Pancreas (tissue), 10 donors: ENCODE data around the gene CHEK1. TPM values are rescaled to one million over a fixed set of nuclear protein-coding genes. Genes with fewer than 3 reads are reported as not detected.

ENCODE experiments used
- ATAC-seq, 4 donors: fragments of 200-7000 bp; cut with Tn5 transposase; one replicate each; pipeline versions ENCODE4 v1.8.0 to v1.9.1; 2020; ENCODE audit warnings: mild to moderate bottlenecking in 4 of 4, moderate library complexity in 4 of 4
- DNase-seq, 6 donors: peaks; one replicate each; pipeline ENCODE4 v3.0.0-alpha.2; 2020
- FAIRE-seq: peaks from 2 replicates; lab custom pipeline; 2012; peaks lifted over from hg19 to GRCh38; lab: Jason Lieb, UNC
- H3K27ac ChIP-seq, 4 donors: fragments of 200-600 bp; sonication (generic); 1 replicate in 3 of 4; 2 replicates in 1 of 4; pipeline versions ENCODE4 v1.5.0 to v1.8.0; 2020
- H3K27me3 ChIP-seq, 4 donors: fragments of 200-600 bp; one replicate each; pipeline ENCODE4 v1.8.0; 2021
- H3K36me3 ChIP-seq, 3 donors: fragments of 200-600 bp; sonication (generic) in 1 of 3; one replicate each; pipeline versions ENCODE4 v1.5.0 to v1.8.0; 2020 to 2021
- H3K4me1 ChIP-seq, 3 donors: fragments of 200-600 bp; one replicate each; pipeline ENCODE4 v1.8.0; 2021
- H3K4me3 ChIP-seq, 4 donors: fragments of 200-600 bp; sonication (generic) in 2 of 4; one replicate each; pipeline versions ENCODE4 v1.5.0 to v1.8.0; 2020 to 2021
- H3K9me3 ChIP-seq, 4 donors: fragments of 200-600 bp; one replicate each; pipeline ENCODE4 v1.8.0; 2021
- WGBS, 2 donors: extraction: QIAGEN DNeasy Blood & Tissue Kit; methylation state at CpG; one replicate each; pipeline ENCODE4 v1.1.7; 2013; 5-methylcytosine and 5-hydroxymethylcytosine counted together
- intact Hi-C, 3 donors: fragments of 100-400 bp; cut with DNase I; formaldehyde crosslinking; loops; one replicate each; pipeline versions ENCODE4 v1.11.1 to v1.14.2; 2022
- polyA plus RNA-seq, 2 donors: library from polyadenylated mRNA; stranded (reverse); fragments of 200-250 nt; gene quantifications; one replicate each; pipeline ENCODE4 v1.2.3, GENCODE V29; 2013
- total RNA-seq, 6 donors: library from RNA; stranded (reverse); fragmentation: NEBNext Ultra II Directional in 4 of 6; extraction: Animal tissue kit (Norgen Biotek cat#: 25700) in 4 of 6; gene quantifications; one replicate each; pipeline versions ENCODE4 v1.2.1 to v1.2.4, GENCODE V29; 2021 to 2023
- TF ChIP-seq, protein P1 (sequence below), 4 donors: fragments of 200-600 bp; sonication (generic) in 3 of 4; IDR thresholded peaks; one replicate each; pipeline versions ENCODE4 v1.5.0 to v1.8.0; 2021; ENCODE audit warnings: antibody characterized with exemption in 4 of 4
- donor health status: healthy with polysubstance abuse.
- donor health status: DM: no; HTN: no; CAD: no; lungs with moderate emphysema.
- donor health status: DM: no; HTN: no; CAD: no.
- donor health status: control.
- donor health status: control.
- donor health status: Bipolar disorder and iron deficiency.
- donor health status: DM: yes; HTN: yes; CAD: no.
- donor health status: DM: no; HTN: no; CAD: no.
- donor health status: DM: no; HTN: no; CAD: no.
- donor health status: DM: yes; HTN: yes; CAD: no.

The CHEK1 gene
- total and polyA plus RNA-seq, 8 donors = 0.40 to 3.0 (median 0.91) TPM

DNA sequence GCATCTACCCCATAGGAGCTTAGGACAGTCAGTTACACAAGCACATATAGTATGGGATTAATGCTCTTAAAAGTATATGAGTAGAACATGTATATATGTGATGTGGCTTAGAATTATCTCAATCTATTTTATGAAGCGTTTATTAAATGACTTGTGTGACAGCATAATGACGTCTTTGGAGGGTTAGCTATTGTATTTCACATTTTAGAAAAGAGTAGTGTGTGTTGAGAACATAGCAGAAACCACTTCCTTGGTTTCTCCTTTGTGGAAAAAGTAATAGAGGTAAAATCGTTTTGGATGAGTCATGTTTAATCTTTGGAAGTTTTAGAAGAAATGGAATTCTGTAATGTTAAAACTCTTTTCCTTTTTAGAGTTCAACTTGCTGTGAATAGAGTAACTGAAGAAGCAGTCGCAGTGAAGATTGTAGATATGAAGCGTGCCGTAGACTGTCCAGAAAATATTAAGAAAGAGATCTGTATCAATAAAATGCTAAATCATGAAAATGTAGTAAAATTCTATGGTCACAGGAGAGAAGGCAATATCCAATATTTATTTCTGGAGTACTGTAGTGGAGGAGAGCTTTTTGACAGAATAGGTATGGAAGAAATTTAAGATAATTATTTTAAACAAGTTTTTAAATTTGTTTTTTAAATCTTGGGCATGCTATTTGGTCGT lies 2.4 kb downstream of the CHEK1 start:
- no peaks in the 10 kb centered on the region for H3K36me3 ChIP-seq
- no peak overlapping the region for H3K4me3 ChIP-seq
- no peaks in the 10 kb centered on the region for H3K9me3 ChIP-seq
- peaks cover 0 to 14% (median 11%) of the 10 kb centered on the region in 3 donors for H3K4me1 ChIP-seq
- no peaks in the 10 kb centered on the region for H3K27me3 ChIP-seq
- no peak overlapping the region for H3K27ac ChIP-seq
- 61 to 63% methylated on average over 7 of the region's 7 CpGs for WGBS, 2 donors
- ATAC-seq = no peak
- TF ChIP-seq, protein P1, sequence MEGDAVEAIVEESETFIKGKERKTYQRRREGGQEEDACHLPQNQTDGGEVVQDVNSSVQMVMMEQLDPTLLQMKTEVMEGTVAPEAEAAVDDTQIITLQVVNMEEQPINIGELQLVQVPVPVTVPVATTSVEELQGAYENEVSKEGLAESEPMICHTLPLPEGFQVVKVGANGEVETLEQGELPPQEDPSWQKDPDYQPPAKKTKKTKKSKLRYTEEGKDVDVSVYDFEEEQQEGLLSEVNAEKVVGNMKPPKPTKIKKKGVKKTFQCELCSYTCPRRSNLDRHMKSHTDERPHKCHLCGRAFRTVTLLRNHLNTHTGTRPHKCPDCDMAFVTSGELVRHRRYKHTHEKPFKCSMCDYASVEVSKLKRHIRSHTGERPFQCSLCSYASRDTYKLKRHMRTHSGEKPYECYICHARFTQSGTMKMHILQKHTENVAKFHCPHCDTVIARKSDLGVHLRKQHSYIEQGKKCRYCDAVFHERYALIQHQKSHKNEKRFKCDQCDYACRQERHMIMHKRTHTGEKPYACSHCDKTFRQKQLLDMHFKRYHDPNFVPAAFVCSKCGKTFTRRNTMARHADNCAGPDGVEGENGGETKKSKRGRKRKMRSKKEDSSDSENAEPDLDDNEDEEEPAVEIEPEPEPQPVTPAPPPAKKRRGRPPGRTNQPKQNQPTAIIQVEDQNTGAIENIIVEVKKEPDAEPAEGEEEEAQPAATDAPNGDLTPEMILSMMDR (IDR thresholded peaks at IDR 0.05) = no peak
- intact Hi-C loops = no loop called here
- FAIRE-seq = no peak
- DNase-seq = no peak

DNA sequence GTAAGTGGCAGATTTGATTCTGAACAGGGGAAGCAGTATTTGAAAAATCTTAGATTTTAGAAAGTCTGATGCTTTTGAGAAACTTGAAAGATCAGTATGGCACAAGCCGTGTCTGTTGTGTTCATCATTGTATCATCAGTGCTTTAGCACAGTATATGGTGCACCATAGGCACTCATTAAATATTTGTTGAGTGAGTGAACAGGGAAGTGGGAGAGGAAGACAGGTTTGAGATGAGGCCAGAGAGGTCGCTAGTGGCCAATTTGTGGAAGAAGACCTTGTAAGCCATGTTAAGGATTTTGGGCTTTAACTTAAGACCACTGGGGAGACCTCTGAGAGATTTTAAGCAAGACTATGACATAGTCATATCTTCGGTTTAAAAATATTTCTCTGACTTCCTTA lies 12.9 kb downstream of the CHEK1 start:
- Histone ChIP-seq H3K4me1 (no peaks in the 10 kb centered on the region), H3K27me3 (no peaks in the 10 kb centered on the region), H3K27ac (no peak overlapping the region), H3K4me3 (no peak overlapping the region), H3K36me3 (no peaks in the 10 kb centered on the region), H3K9me3 (no peaks in the 10 kb centered on the region)
- DNase-seq = no peak
- no peak for FAIRE-seq
- intact Hi-C loops = no loop called here
- no peak for ATAC-seq
- TF ChIP-seq, protein P1 (IDR thresholded peaks at IDR 0.05) = no peak
- 76 to 83% methylated on average over 3 of the region's 3 CpGs for WGBS, 2 donors

DNA sequence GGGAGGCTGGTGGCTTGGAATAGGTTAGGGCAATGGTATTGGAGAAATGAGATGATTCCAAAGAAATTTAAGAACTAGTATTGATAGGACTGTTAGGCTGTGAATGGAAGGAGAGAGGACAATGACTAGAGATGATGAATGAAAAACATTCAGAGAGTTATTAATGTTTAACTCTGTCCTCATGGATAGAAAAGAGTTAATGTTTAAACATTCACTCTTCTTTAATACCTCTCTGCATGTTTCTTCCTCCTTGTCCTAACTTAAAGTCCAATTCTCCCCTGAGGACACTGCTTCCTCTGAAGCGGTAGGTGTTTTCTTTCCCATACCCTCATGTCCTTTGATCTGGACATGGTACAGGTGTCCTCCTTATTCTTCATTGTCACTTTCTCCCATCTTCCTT lies 13.4 kb downstream of the CHEK1 start:
- intact Hi-C loops = no loop called here
- ATAC-seq (no peak), FAIRE-seq (no peak), DNase-seq (no peak)
- 71 to 86% methylated on average over 1 of the region's 1 CpG for WGBS, 2 donors
- Histone ChIP-seq H3K27me3 (no peaks in the 10 kb centered on the region), H3K4me3 (no peak overlapping the region), H3K36me3 (no peaks in the 10 kb centered on the region), H3K4me1 (no peaks in the 10 kb centered on the region), H3K9me3 (no peaks in the 10 kb centered on the region), H3K27ac (no peak overlapping the region)
- TF ChIP-seq, protein P1 (IDR thresholded peaks at IDR 0.05) = no peak

DNA sequence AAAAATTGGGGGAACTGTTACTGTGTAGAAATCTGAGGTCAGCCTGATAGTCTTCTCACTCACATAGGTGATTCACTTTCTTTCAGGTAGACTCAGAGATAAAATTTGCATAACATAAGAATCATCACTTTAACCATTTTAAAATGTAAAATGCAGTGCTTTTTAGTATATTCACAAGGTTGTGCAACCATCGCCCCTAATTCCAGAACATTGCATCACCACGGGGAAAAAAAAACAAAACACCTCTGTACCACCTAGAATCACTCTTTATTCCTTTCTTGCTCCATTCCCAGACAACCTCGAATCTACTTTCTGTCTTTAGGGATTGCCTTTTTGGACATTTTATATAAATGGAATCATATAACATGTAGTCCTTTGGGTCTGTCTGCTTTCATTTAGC lies 20.9 kb downstream of the CHEK1 start:
- no peaks in the 10 kb centered on the region for H3K27me3 ChIP-seq
- 95 to 99% methylated on average over 3 of the region's 3 CpGs for WGBS, 2 donors
- no peak for DNase-seq
- no peak for ATAC-seq
- no peaks in the 10 kb centered on the region for H3K4me1 ChIP-seq
- no peaks in the 10 kb centered on the region for H3K9me3 ChIP-seq
- no peak overlapping the region for H3K4me3 ChIP-seq
- TF ChIP-seq, protein P1 (IDR thresholded peaks at IDR 0.05) = no peak
- no peak for FAIRE-seq
- intact Hi-C loops = no loop called here
- H3K36me3 ChIP-seq = no peaks in the 10 kb centered on the region
- H3K27ac ChIP-seq = no peak overlapping the region

DNA sequence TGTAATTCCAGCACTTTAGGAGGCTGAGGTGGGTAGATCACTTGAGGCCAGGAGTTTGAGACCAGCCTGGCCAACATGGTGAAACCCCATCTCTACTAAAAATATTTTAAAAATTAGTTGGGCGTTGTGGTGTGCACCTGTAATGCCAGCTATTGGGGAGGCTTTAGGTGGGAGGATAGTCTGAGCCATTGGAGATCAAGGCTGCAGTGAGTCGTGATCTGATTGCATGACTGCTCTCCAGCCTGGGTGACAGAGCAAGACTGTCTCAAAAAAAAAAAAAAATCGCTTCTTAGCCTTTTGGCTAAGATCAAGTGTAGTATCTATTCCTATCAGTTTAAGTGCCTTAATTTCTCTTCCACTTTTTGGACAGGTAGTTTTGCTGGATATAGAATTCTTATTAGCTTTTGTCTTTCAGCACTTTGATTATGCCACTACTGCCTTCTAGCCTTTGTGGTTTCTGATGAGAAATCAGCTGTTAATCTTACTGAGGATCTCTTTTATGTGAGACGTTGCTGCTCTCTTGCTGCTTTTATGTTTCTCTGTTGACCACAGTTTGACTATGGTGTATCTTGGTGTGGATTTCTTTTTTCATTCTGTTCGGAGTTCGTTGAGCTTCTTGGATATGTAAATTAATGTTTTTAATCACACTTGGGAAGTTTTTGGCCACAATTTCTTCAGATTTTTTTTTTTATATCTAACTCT lies 24.7 kb downstream of the CHEK1 start:
- Histone ChIP-seq H3K4me1 (no peaks in the 10 kb centered on the region), H3K27me3 (no peaks in the 10 kb centered on the region), H3K9me3 (no peaks in the 10 kb centered on the region), H3K4me3 (no peak overlapping the region), H3K27ac (no peak overlapping the region), H3K36me3 (no peaks in the 10 kb centered on the region)
- TF ChIP-seq, protein P1 (IDR thresholded peaks at IDR 0.05) = no peak
- ATAC-seq = no peak
- WGBS, 2 donors = 92 to 95% methylated on average over 6 of the region's 6 CpGs
- intact Hi-C loops = no loop called here
- DNase-seq = no peak
- no peak for FAIRE-seq
